Lower leg skin (tissue), 4 donors: ENCODE results near the gene GNB1L. TPM values are rescaled to one million over a fixed set of nuclear protein-coding genes. Genes with fewer than 3 reads are reported as not detected.
A peak's percentile ranks its signal among the peaks of the same experiment; 100 is the strongest.

ENCODE experiments used
- DNase-seq, 2 donors: peaks; one replicate each; pipeline ENCODE4 v3.0.0-alpha.2; 2019; ENCODE audit warnings: low spot score in 2 of 2
- H3K4me3 ChIP-seq: fragments of 200-600 bp; sonication (generic); 2 replicates; pipeline ENCODE4 v1.5.1; 2017; ENCODE audit warnings: mild to moderate bottlenecking, low read depth; ENCODE audit not compliant: poor library complexity, severe bottlenecking
- POLR2A ChIP-seq, 2 donors: fragments of 450-650 bp; IDR thresholded peaks; one replicate each; pipeline ENCODE4 v1.6.1; 2016 to 2017; ENCODE audit warnings: antibody characterized with exemption in 2 of 2, mild to moderate bottlenecking in 1 of 2, moderate library complexity in 1 of 2
- WGBS, 2 donors: methylation state at CpG; one replicate each; pipeline ENCODE4 v1.1.5; 2018; 5-methylcytosine and 5-hydroxymethylcytosine counted together
- intact Hi-C: fragments of 100-400 bp; cut with DNase I; formaldehyde crosslinking; loops from one replicate; pipeline ENCODE4 v1.15.0; 2023; ENCODE audit warnings: low total_unique reads
- total RNA-seq, 4 donors: library from RNA; depleted of rRNA; stranded (reverse); fragments of >200 nt; gene quantifications; one replicate each; pipeline ENCODE4 v1.1.0, GENCODE V29; 2016
- TF ChIP-seq, protein P1 (sequence below), 3 donors: fragments of 450-650 bp; IDR thresholded peaks; one replicate each; pipeline ENCODE4 v1.5.1; 2016; ENCODE audit warnings: antibody characterized with exemption in 3 of 3, mild to moderate bottlenecking in 3 of 3, moderate library complexity in 2 of 3

Gene GNB1L
- total RNA-seq, 4 donors from 2014 or later: 10.0 to 16.2 (median 11.2) TPM

DNA sequence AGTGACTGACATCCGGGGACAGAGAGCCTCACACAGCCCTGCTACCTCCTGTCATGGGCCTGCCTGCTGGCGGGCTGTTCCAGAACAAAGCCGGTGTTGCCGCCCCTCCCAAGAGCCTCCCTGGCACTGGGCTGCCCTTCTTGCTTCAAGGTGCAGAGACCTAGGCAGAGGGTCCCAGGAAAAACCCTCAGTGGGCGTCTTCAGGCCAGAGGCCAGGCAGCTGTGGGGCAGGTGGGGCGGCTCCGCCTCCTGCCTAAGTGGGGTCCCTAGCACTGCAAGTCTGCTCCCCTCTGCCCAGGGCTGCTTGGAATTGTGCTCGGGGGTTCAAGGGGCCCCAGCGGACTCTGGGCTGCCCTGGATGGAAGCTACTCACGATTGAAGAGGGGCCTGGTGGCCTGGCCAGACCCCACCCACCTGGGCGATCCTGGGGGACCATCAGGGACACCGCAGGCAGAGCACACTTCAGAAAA, 20.4 kb upstream of the GNB1L start:
- TF ChIP-seq, protein P1, sequence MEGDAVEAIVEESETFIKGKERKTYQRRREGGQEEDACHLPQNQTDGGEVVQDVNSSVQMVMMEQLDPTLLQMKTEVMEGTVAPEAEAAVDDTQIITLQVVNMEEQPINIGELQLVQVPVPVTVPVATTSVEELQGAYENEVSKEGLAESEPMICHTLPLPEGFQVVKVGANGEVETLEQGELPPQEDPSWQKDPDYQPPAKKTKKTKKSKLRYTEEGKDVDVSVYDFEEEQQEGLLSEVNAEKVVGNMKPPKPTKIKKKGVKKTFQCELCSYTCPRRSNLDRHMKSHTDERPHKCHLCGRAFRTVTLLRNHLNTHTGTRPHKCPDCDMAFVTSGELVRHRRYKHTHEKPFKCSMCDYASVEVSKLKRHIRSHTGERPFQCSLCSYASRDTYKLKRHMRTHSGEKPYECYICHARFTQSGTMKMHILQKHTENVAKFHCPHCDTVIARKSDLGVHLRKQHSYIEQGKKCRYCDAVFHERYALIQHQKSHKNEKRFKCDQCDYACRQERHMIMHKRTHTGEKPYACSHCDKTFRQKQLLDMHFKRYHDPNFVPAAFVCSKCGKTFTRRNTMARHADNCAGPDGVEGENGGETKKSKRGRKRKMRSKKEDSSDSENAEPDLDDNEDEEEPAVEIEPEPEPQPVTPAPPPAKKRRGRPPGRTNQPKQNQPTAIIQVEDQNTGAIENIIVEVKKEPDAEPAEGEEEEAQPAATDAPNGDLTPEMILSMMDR (IDR thresholded peaks at IDR 0.05): no peak
- TF ChIP-seq POLR2A (IDR thresholded peaks at IDR 0.05): no peak
- no peak overlapping the region for H3K4me3 ChIP-seq
- peak in 1 of 2 donors; percentile 75 for DNase-seq
- WGBS, 2 donors: 46 to 70% methylated on average over 8 to 12 of the region's 12 CpGs
- intact Hi-C loops: no loop called here

DNA sequence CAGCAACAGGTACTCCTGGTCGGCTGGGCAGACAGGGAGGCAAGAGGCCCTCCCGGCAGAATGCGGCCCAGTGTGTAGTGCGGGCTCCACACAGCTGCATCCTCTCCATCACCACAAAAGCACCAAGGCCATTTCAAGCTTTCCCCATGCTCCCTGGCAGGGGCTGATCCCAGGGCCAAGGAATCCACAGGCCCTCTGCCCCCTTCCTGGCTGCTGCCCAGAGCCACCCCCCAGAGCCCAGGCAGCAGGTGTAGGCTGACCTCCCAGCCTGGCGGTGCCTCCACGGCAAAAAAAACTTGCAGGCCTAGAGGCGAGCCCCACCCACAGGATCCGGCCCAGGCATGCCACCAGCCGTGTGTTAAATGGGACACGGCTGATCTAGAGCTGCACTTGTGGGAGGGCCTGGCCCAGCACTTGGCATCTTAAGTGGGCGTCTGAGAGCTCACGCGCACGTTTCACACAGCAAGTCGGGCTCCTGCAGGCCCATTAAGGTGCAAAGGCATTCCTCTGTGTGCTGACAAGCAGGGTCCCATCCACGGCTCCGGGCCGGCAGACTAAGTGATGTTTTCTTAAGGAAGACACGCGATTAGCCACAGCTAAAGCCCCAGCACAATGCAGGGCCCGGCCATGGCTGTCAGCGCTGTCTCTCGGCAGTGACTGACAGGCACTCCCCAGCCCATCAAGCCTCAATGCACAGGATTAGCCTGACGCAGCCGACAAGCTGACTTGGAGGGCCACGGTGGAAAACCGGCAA, 19.8 kb upstream of the GNB1L start:
- WGBS, 2 donors: 29 to 35% methylated on average over 15 to 27 of the region's 27 CpGs
- intact Hi-C loops: no loop called here
- peak in 1 of 2 donors; percentile 91 for DNase-seq
- H3K4me3 ChIP-seq: no peak overlapping the region
- TF ChIP-seq, protein P1 (IDR thresholded peaks at IDR 0.05): no peak
- TF ChIP-seq POLR2A (IDR thresholded peaks at IDR 0.05): no peak

DNA sequence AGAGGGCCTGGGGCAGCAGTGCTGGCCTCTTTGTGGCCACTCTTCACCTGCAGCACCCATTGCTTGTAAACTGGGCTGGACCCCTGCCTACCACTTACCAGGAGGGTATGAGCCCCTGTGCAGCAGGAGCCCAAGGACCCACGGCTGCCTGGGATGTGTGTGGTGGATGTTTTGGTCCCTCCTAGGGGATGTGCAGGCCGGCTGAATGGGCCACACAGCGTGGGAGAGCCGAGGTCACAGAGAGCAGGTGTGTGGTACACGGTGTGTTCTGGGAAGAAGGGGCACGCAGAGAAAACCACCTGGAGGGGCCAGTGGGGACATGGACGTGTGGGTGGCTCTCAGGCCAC, 19.3 kb upstream of the GNB1L start:
- 75 to 78% methylated on average over 7 of the region's 7 CpGs for WGBS, 2 donors
- TF ChIP-seq, protein P1 (IDR thresholded peaks at IDR 0.05): no peak
- no peak for TF ChIP-seq POLR2A (IDR thresholded peaks at IDR 0.05)
- intact Hi-C loops: no loop called here
- H3K4me3 ChIP-seq: no peak overlapping the region
- DNase-seq: peak in 1 of 2 donors; percentile 79

DNA sequence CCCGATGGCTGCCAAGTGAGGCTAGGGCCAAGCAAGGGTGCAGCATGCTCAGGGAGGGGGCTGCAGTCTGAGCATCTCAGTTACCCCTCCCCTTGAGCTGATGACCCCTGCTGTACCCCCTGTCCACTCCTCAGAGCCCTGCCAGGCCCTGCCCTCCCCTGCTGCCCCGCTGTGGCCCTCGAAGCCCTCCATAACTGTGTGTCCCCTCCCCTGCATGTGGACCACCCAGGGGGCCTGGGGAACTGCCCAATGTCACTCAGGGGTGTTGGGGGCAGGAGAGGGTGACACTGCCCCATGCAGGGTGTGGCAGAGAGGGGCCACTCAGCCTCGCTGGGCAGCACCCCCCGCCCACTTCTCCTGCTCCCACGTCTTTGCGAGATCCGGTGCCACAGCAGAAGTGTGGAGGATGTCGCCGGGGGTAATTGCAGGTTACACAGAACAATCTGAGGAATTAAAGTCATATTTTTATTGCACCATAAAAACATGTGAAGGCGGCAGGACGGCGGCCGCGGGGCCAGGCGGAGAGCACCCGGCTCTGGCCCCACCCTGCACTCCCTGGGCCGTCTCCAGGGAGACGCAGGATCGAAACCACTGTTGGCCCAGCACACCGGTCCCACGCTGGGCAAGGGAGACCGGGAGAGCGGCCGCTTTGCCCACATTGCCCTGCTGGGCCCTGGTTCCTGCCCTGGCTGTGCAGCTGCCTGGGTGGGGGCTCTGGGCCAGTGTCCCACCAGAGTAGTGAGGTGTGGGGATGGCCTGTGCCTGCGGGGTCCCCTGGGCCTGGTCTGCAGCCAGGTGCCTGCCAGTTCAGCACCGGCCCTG, 18.7 kb upstream of the GNB1L start:
- 60 to 66% methylated on average over 21 to 26 of the region's 27 CpGs for WGBS, 2 donors
- intact Hi-C loops: no loop called here
- TF ChIP-seq, protein P1 (IDR thresholded peaks at IDR 0.05): no peak
- no peak for TF ChIP-seq POLR2A (IDR thresholded peaks at IDR 0.05)
- DNase-seq: peak in 1 of 2 donors; percentile 85
- H3K4me3 ChIP-seq: no peak overlapping the region

DNA sequence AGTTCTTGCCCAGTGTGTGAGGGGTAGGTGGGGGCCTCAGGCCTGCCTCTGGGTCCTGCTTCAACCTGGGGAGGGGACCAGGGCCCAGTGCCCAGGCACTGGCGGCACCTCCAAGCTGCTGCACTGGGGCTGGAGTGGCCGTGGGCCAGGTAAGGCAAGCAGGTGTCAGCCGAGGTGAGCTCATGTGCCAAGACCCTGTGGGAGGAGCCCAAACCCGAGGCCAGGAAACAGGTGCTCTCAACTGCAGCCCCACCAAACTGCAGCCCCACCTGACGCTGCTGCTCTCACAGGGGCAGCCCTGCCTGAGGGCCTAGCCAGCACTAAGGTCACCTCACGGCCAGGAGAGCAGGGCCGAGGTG, 18.1 kb upstream of the GNB1L start:
- TF ChIP-seq POLR2A (IDR thresholded peaks at IDR 0.05): no peak
- TF ChIP-seq, protein P1 (IDR thresholded peaks at IDR 0.05): no peak
- WGBS, 2 donors: 52 to 60% methylated on average over 3 of the region's 7 CpGs
- DNase-seq: no peak
- H3K4me3 ChIP-seq: no peak overlapping the region
- intact Hi-C loops: no loop called here
